Measurements from ENCODE around the gene VCL. TPM values are rescaled to one million over a fixed set of nuclear protein-coding genes. Genes with fewer than 3 reads are reported as not detected.

Gene VCL
- total RNA-seq, 2 experiments from 2014 or later, result 19.8 to 28.4 TPM

GRCh38 chr10:74150990-74151878 is 153.3 kb downstream of the VCL start, which contains the start of gene ADK:
TSS of gene ADK (plus strand) at chr10:74151221. CDS start at chr10:74151279, 58 bp downstream.
- H3K4me3 Mint-ChIP-seq, result no peak within 1 kb of the TSS
- no peak within 1 kb of the TSS for H3K27ac Mint-ChIP-seq
- H3K4me1 Mint-ChIP-seq, result peaks cover 33% of the 10 kb centered on the region
- ATAC-seq (peak; percentile 93), DNase-seq (peak; percentile 100)
- H3K9me3 Mint-ChIP-seq (ENCODE audit: low read depth), result no peaks in the 10 kb centered on the region
- CTCF ChIA-PET, result interaction anchor here (1.0 to 1.7 kb wide), 10 partner anchors 23 to 1058 kb away, joined by 3 to 7 read pairs (median 3); no protein-coding TSS in a partner anchor
- peaks cover 9% of the 10 kb centered on the region for H3K36me3 Mint-ChIP-seq
- H3K27me3 Mint-ChIP-seq, result no peaks in the 10 kb centered on the region

- Mint-ChIP-seq H3K36me3 (peaks cover 5% of the 10 kb centered on the region), H3K4me3 (no peak overlapping the region), H3K9me3 (ENCODE audit: low read depth) (no peaks in the 10 kb centered on the region), H3K27ac (no peak overlapping the region), H3K4me1 (peaks cover 28% of the 10 kb centered on the region), H3K27me3 (no peaks in the 10 kb centered on the region)
- no peak for DNase-seq
- CTCF ChIA-PET, result interaction anchor here (1.0 to 1.7 kb wide), 7 partner anchors 23 to 96 kb away, joined by 3 to 7 read pairs (median 3); no protein-coding TSS in a partner anchor
- ATAC-seq, result no peak
Measured at GRCh38 chr10:74151879-74152722, 154.2 kb downstream of the VCL start.

DNA sequence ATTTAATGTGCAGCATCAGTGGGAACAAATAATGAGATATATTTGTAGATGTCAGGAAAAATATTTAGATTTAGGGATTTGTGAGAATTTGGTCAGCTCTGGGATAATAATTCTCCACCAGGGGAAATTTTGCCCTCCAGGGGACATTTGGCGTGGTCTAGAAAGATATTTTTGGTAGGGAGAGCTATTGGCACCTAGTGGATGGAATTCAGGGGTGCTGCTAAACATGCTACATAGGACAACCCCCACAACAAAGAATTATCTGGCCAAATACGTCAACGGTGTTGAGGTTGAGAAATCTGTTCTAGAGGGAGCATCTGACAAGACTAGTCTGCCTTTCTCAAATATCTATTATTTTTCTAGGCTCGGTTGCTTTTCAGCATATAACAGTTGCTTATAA is 155.2 kb downstream of the VCL start:
- Mint-ChIP-seq H3K4me3 (no peak overlapping the region), H3K27ac (no peak overlapping the region), H3K4me1 (peaks cover 24% of the 10 kb centered on the region), H3K27me3 (no peaks in the 10 kb centered on the region), H3K36me3 (peaks cover 2% of the 10 kb centered on the region), H3K9me3 (ENCODE audit: low read depth) (no peaks in the 10 kb centered on the region)
- CTCF ChIA-PET, result no interaction called here
- DNase-seq (no peak), ATAC-seq (no peak)

DNA sequence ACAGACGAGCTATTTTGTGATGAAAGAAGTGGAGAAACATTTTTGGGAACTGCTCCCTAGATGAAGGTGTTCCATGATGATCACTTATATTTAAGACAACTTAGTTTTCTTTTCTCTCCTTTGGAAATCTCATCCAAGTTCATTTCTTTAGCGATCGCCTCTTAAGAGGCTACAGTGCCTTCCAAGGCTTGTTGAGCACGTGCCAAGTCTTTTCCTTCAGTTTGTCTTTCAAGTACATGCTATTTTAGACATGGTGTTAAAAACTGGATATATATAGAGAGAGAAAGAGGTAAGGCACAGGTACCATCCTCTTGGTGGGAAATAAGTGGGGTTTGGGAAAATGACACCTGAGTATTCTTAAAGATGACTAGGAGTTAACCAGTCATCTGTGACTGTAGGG is 155.8 kb downstream of the VCL start:
- Mint-ChIP-seq H3K4me1 (peaks cover 19% of the 10 kb centered on the region), H3K27ac (no peak overlapping the region), H3K9me3 (ENCODE audit: low read depth) (no peaks in the 10 kb centered on the region), H3K4me3 (no peak overlapping the region), H3K27me3 (no peaks in the 10 kb centered on the region), H3K36me3 (no peaks in the 10 kb centered on the region)
- DNase-seq (no peak), ATAC-seq (no peak)
- CTCF ChIA-PET, result no interaction called here

- Mint-ChIP-seq H3K36me3 (peaks cover 1% of the 10 kb centered on the region), H3K27me3 (no peaks in the 10 kb centered on the region), H3K9me3 (ENCODE audit: low read depth) (no peaks in the 10 kb centered on the region), H3K27ac (no peak overlapping the region), H3K4me1 (peaks cover 18% of the 10 kb centered on the region), H3K4me3 (no peak overlapping the region)
- ATAC-seq (no peak), DNase-seq (no peak)
- CTCF ChIA-PET, result no interaction called here
Measured at GRCh38 chr10:74156919-74157289, 159.0 kb downstream of the VCL start.

GRCh38 chr10:74160013-74160412 is 162.1 kb downstream of the VCL start:
- DNase-seq, result no peak
- Mint-ChIP-seq H3K4me3 (no peak overlapping the region), H3K36me3 (peaks cover 5% of the 10 kb centered on the region), H3K27me3 (no peaks in the 10 kb centered on the region), H3K9me3 (ENCODE audit: low read depth) (no peaks in the 10 kb centered on the region), H3K4me1 (peaks cover 6% of the 10 kb centered on the region), H3K27ac (no peak overlapping the region)
- ATAC-seq, result no peak
- CTCF ChIA-PET, result no interaction called here

DNA sequence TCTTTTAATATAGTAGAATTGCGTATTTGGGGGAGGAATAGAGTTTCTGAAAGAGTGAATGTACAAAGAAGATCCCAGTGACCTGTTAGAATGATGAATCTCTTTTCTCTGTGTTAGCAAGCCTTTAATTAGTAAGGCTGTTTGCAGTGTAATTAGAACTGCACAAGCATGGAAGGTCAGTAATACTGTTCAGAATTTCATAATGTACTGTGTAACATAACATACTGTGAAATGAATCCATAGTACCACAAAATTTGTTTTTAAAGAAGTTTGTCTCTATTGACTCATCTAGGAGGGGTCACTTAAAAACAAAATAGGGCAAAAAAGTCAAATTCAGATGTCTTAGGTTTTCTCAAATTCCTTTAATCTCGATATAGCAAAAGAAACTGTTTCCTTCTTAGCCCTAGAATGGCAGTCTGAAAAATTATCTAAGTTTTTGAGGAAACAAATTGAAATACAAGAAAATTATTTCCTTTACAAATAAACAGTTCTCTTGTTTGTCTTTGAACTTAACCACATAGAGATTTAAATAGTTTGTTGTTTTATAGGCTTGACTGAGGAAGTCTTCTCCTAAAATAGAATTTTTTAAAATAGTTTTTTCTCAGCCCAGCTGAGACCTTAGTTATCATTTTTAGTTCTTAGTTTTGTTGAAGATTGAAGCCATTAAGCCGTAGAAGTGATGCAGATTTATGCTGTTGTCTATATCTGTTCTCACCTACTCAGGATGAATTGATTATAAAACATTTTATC is 165.6 kb downstream of the VCL start:
- Mint-ChIP-seq H3K9me3 (ENCODE audit: low read depth) (no peaks in the 10 kb centered on the region), H3K4me3 (no peak overlapping the region), H3K4me1 (peaks cover 14% of the 10 kb centered on the region), H3K27me3 (no peaks in the 10 kb centered on the region), H3K36me3 (peaks cover 5% of the 10 kb centered on the region), H3K27ac (no peak overlapping the region)
- CTCF ChIA-PET, result no interaction called here
- DNase-seq, result no peak
- no peak for ATAC-seq

- Mint-ChIP-seq H3K36me3 (peaks cover 5% of the 10 kb centered on the region), H3K4me3 (no peak overlapping the region), H3K27ac (peak overlapping the region; percentile 37), H3K4me1 (peaks cover 17% of the 10 kb centered on the region), H3K9me3 (ENCODE audit: low read depth) (no peaks in the 10 kb centered on the region), H3K27me3 (no peaks in the 10 kb centered on the region)
- ATAC-seq (no peak), DNase-seq (no peak)
- CTCF ChIA-PET, result no interaction called here
Measured at GRCh38 chr10:74164716-74165529, 167.0 kb downstream of the VCL start.

GRCh38 chr10:74165530-74165901 is 167.6 kb downstream of the VCL start:
- peaks cover 17% of the 10 kb centered on the region for H3K4me1 Mint-ChIP-seq
- peaks cover 4% of the 10 kb centered on the region for H3K36me3 Mint-ChIP-seq
- no peak for ATAC-seq
- no peak overlapping the region for H3K4me3 Mint-ChIP-seq
- no peaks in the 10 kb centered on the region for H3K9me3 Mint-ChIP-seq (ENCODE audit: low read depth)
- H3K27me3 Mint-ChIP-seq, result no peaks in the 10 kb centered on the region
- H3K27ac Mint-ChIP-seq, result no peak overlapping the region
- DNase-seq, result no peak
- CTCF ChIA-PET, result interaction anchor here (1.3 kb wide), 1 partner anchor 24 kb away, joined by 5 read pairs; no protein-coding TSS in a partner anchor

- Mint-ChIP-seq H3K4me3 (no peak overlapping the region), H3K27ac (no peak overlapping the region), H3K4me1 (peaks cover 17% of the 10 kb centered on the region), H3K27me3 (no peaks in the 10 kb centered on the region), H3K36me3 (peaks cover 1% of the 10 kb centered on the region), H3K9me3 (ENCODE audit: low read depth) (no peaks in the 10 kb centered on the region)
- ATAC-seq (no peak), DNase-seq (no peak)
- CTCF ChIA-PET, result interaction anchor here (0.8 kb wide), 1 partner anchor 13 kb away, joined by 3 read pairs; no protein-coding TSS in a partner anchor
Measured at GRCh38 chr10:74167443-74167842, 169.5 kb downstream of the VCL start.
